OCI-LY1 (cell line): ENCODE measurements around the gene TRIO.
"Not testable (repeated sequence)": the region's sequence is repeated elsewhere in the genome, so short reads cannot be mapped to it uniquely, and the experiment has no call there.

Experiments
- H2AFZ ChIP-seq: fragments of 200-600 bp; sonication (generic), shearing (Covaris generic); 2 replicates; pipeline ENCODE4 v1.6.0; 2014; ENCODE audit warnings: antibody characterized with exemption, mild to moderate bottlenecking, low read length
- H3F3A ChIP-seq: fragments of 200-600 bp; sonication (generic), shearing (Covaris generic); 2 replicates; pipeline ENCODE4 v1.6.0; 2014; ENCODE audit warnings: mild to moderate bottlenecking, antibody characterized with exemption, low read length, moderate library complexity; ENCODE audit not compliant: insufficient read depth
- H3K27ac ChIP-seq: fragments of 200-600 bp; sonication (generic); 2 replicates; pipeline ENCODE4 v1.5.1; 2014; ENCODE audit warnings: low read length, mixed run types, mild to moderate bottlenecking, low read depth; ENCODE audit not compliant: poor library complexity, severe bottlenecking
- H3K27me3 ChIP-seq: fragments of 200-600 bp; sonication (generic); 2 replicates; pipeline ENCODE4 v1.6.0; 2014; ENCODE audit warnings: antibody characterized with exemption, mild to moderate bottlenecking, low read length, moderate library complexity; ENCODE audit not compliant: insufficient read depth
- H3K36me3 ChIP-seq: fragments of 200-600 bp; sonication (generic); 2 replicates; pipeline ENCODE4 v1.6.1; 2014; ENCODE audit warnings: mild to moderate bottlenecking, antibody characterized with exemption, low read length, moderate library complexity, mixed read lengths; ENCODE audit not compliant: insufficient read depth
- H3K4me1 ChIP-seq: fragments of 200-600 bp; sonication (generic); 2 replicates; pipeline ENCODE4 v1.5.1; 2014; ENCODE audit warnings: mild to moderate bottlenecking, low read length, moderate library complexity; ENCODE audit not compliant: insufficient read depth, severe bottlenecking
- H3K4me2 ChIP-seq: fragments of 200-600 bp; sonication (generic), shearing (Covaris generic); 2 replicates; pipeline ENCODE4 v1.6.1; 2014; ENCODE audit warnings: low read length
- H3K4me3 ChIP-seq: fragments of 200-600 bp; sonication (generic); 2 replicates; pipeline ENCODE4 v1.5.1; 2014; ENCODE audit warnings: low read length, low read depth, mild to moderate bottlenecking, mixed read lengths; ENCODE audit not compliant: poor library complexity, severe bottlenecking
- H3K79me2 ChIP-seq: fragments of 200-600 bp; shearing (Covaris generic); 2 replicates; pipeline ENCODE4 v1.6.1; 2016; ENCODE audit warnings: mixed run types, low read length, mixed read lengths; ENCODE audit not compliant: insufficient read depth
- H3K9ac ChIP-seq: fragments of 200-600 bp; sonication (generic), shearing (Covaris generic); 2 replicates; pipeline ENCODE4 v1.6.1; 2014; ENCODE audit warnings: mild to moderate bottlenecking, low read length, mixed read lengths
- H3K9me2 ChIP-seq: fragments of 200-600 bp; sonication (generic), shearing (Covaris generic); 2 replicates; pipeline ENCODE4 v1.6.1; 2014; ENCODE audit warnings: low read depth, mild to moderate bottlenecking, low read length, mixed read lengths
- H3K9me3 ChIP-seq: fragments of 200-600 bp; shearing (Covaris generic); 2 replicates; pipeline ENCODE4 v1.6.1; 2014; ENCODE audit warnings: low read length, mixed read lengths
- H4K20me1 ChIP-seq: fragments of 200-600 bp; sonication (generic), shearing (Covaris generic); 2 replicates; pipeline ENCODE4 v1.6.0; 2016; ENCODE audit warnings: mild to moderate bottlenecking, low read length; ENCODE audit not compliant: insufficient read depth
- EZH2 ChIP-seq: fragments of 200-600 bp; sonication (generic), shearing (Covaris generic); IDR thresholded peaks from 2 replicates; pipeline ENCODE4 v1.8.0; 2017; ENCODE audit warnings: borderline replicate concordance, mixed run types, mild to moderate bottlenecking, antibody characterized with exemption, low read length, moderate library complexity, mixed read lengths
- TF ChIP-seq, protein P1 (sequence below): fragments of 200-600 bp; sonication (generic), shearing (Covaris generic); IDR thresholded peaks from 2 replicates; pipeline ENCODE4 v1.5.1; 2017; ENCODE audit warnings: mild to moderate bottlenecking, antibody characterized with exemption, low read length, moderate library complexity, mixed read lengths

The TRIO gene

DNA sequence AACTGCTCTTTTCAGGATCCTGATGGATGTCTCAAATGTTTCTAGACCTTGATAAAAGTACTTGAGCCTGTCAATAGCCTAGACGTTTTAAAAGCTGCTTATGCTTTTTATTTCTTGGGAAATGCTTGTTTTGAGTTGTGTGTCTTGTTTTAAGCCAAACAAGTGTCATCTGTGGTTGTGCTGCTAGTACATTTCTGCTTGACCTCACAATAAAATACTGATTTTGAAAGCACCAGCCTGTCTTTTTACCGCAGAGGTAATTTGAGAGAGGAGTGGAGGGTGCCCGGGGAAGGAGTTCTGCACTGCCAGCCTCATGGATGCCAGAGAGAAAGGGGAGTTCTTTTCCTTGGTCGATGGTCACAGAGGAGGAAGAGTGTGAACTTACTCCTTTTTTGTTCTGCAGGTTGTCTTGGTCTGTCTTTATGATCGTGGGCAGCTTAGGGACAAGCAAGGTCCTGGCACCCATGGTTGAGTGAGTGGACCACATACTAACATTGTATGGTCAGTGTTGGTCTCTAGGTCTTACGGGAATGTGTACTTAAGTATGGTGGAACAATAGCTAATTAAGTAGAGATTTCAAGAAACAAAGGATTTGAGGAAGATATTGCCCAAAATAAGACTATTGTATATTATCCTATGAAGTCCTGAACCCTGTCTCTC lies 61.0 kb downstream of the TRIO start:
- Histone ChIP-seq H3K27ac (no peak overlapping the region), H3F3A (no peaks in the 10 kb centered on the region), H3K4me2 (no peak overlapping the region), H2AFZ (no peak overlapping the region), H3K79me2 (no peaks in the 10 kb centered on the region), H3K36me3 (no peaks in the 10 kb centered on the region), H4K20me1 (no peaks in the 10 kb centered on the region), H3K4me1 (no peaks in the 10 kb centered on the region), H3K27me3 (no peaks in the 10 kb centered on the region), H3K9me3 (no peaks in the 10 kb centered on the region), H3K9me2 (no peaks in the 10 kb centered on the region), H3K9ac (no peak overlapping the region), H3K4me3 (no peak overlapping the region)
- no peak for TF ChIP-seq EZH2
- TF ChIP-seq, protein P1, sequence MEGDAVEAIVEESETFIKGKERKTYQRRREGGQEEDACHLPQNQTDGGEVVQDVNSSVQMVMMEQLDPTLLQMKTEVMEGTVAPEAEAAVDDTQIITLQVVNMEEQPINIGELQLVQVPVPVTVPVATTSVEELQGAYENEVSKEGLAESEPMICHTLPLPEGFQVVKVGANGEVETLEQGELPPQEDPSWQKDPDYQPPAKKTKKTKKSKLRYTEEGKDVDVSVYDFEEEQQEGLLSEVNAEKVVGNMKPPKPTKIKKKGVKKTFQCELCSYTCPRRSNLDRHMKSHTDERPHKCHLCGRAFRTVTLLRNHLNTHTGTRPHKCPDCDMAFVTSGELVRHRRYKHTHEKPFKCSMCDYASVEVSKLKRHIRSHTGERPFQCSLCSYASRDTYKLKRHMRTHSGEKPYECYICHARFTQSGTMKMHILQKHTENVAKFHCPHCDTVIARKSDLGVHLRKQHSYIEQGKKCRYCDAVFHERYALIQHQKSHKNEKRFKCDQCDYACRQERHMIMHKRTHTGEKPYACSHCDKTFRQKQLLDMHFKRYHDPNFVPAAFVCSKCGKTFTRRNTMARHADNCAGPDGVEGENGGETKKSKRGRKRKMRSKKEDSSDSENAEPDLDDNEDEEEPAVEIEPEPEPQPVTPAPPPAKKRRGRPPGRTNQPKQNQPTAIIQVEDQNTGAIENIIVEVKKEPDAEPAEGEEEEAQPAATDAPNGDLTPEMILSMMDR: no peak

DNA sequence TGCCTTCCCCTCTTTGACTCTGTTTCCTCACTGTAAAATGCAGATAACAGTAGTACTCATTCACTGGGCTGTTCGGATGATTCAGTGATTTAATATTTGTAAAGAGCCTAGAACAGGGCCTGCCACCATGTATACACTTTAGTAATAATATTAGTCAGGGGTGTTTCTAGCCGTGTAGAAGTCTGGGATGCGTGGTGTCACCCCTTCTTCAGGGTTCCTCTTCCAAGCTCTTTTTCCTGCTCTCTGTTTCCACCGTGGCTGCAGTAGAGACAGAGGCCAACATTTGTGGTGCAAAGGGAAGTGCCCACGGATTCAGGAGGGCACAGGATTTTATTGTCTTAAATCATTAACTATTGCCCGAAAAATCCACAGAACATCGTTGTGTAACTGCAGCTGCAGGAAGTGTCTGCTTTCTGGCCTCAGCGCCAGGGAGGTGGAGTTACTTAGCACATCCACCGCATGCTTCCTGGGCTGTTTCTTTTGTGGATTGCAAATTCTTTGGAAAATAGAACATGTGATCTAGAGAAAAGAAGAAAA lies 61.7 kb downstream of the TRIO start:
- Histone ChIP-seq H3F3A (no peaks in the 10 kb centered on the region), H3K4me3 (no peak overlapping the region), H2AFZ (no peak overlapping the region), H3K27me3 (0 out of 2 replicates have a peak, but pooled peaks cover under 1% of the 10 kb centered on the region), H3K27ac (no peak overlapping the region), H3K79me2 (no peaks in the 10 kb centered on the region), H3K36me3 (no peaks in the 10 kb centered on the region), H3K9me2 (no peaks in the 10 kb centered on the region), H3K9ac (no peak overlapping the region), H4K20me1 (no peaks in the 10 kb centered on the region), H3K9me3 (no peaks in the 10 kb centered on the region), H3K4me2 (no peak overlapping the region), H3K4me1 (no peaks in the 10 kb centered on the region)
- TF ChIP-seq EZH2: no peak
- TF ChIP-seq, protein P1: no peak

DNA sequence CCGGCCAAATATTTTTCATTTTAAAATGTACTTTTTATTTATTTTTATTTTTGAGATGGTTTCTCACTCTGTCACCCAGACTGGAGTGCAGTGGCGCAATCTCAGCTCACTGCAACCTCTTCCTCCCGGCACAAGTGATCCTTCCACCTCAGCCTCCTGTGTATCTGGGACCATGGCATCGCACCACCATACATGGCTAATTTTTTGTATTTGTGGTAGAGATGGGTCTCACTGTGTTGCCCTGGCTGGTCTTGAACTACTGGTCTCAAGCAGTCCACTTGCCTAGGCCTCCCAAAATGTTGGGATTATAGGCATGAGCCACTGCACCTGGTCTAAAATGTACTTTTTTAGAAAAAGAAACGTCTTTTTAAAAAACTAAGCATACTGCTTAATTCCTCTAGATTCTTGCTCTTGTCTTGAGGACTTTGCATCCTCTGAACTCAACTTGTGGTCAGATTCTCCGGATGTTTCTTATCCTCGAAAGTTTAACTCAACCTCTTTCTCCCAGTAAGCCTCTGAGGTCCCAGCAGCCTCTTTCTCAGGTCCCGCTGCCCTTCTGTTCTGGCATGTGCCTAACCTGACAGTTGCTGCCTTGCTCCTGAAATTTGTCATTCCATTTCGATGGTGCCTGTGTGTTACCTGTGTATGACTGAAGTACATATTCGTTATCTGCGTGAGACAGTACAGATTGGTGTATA lies 63.0 kb downstream of the TRIO start:
- H2AFZ ChIP-seq: no peak overlapping the region
- H3F3A ChIP-seq: no peaks in the 10 kb centered on the region
- H3K9me3 ChIP-seq: no peaks in the 10 kb centered on the region
- H4K20me1 ChIP-seq: no peaks in the 10 kb centered on the region
- no peak overlapping the region for H3K27ac ChIP-seq
- TF ChIP-seq, protein P1: no peak
- no peak for TF ChIP-seq EZH2
- no peak overlapping the region for H3K4me3 ChIP-seq
- H3K4me1 ChIP-seq: no peaks in the 10 kb centered on the region
- H3K9ac ChIP-seq: no peak overlapping the region
- H3K4me2 ChIP-seq: no peak overlapping the region
- H3K9me2 ChIP-seq: no peaks in the 10 kb centered on the region
- no peaks in the 10 kb centered on the region for H3K36me3 ChIP-seq
- H3K27me3 ChIP-seq: 0 out of 2 replicates have a peak, but pooled peaks cover 4% of the 10 kb centered on the region
- no peaks in the 10 kb centered on the region for H3K79me2 ChIP-seq

DNA sequence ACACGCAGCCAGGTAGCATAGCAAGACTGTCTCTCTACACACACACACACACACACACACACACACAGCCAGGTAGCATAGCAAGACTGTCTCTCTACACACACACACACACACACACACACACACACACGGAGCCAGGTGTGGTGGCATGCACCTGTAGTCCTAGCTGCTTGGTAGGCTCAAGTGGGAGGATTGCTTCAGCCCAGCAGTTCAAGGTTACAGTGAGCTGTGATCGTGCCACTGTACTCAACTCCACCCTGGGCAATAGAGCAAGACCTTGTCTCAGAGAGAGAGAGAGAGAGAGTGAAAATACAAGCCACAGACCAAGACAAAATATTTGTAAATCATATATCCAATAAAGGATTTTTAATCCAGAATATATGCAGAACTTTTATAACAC lies 64.3 kb downstream of the TRIO start:
- H3K4me1 ChIP-seq, H3F3A ChIP-seq, H3K4me2 ChIP-seq: not testable (repeated sequence)

More for the DNA sequence above, 64.3 kb downstream of the TRIO start:
- H3K27ac ChIP-seq, H3K4me3 ChIP-seq, H3K9ac ChIP-seq, H2AFZ ChIP-seq, H3K79me2 ChIP-seq, H4K20me1 ChIP-seq, H3K9me2 ChIP-seq, H3K9me3 ChIP-seq, H3K27me3 ChIP-seq, H3K36me3 ChIP-seq: not testable (repeated sequence)
